A549 (cell line): ENCODE measurements around the gene PPP2R5C.

ENCODE experiments used
- ELK1 ChIP-seq: fragments of 150-350 bp; IDR thresholded peaks from 2 replicates; pipeline ENCODE4 v1.6.1; 2014; ENCODE audit warnings: low read depth, mild to moderate bottlenecking, low read length
- EP300 ChIP-seq, 2 experiments: fragments of >200 bp; sonication (Bioruptor Twin); formaldehyde crosslinking; IDR thresholded peaks; 2 replicates in 1 of 2; 3 replicates in 1 of 2; pipeline ENCODE4 v1.6.1; 2016 to 2017
- RCOR1 ChIP-seq: fragments of 150-350 bp; IDR thresholded peaks from 2 replicates; pipeline ENCODE4 v1.6.1; 2014; ENCODE audit warnings: antibody characterized with exemption, low read length, low read depth
- RFX5 ChIP-seq: fragments of 450-650 bp; IDR thresholded peaks from 2 replicates; pipeline ENCODE4 v1.7.1; 2014; ENCODE audit warnings: antibody characterized with exemption, mild to moderate bottlenecking, moderate library complexity
- TP53 ChIP-seq: fragments of 250-450 bp; sonication (Bioruptor Pico); IDR thresholded peaks from 2 replicates; pipeline ENCODE4 v1.5.0; 2021; ENCODE audit warnings: mild to moderate bottlenecking, moderate library complexity
- USF2 ChIP-seq: fragments of 450-650 bp; IDR thresholded peaks from 2 replicates; pipeline ENCODE4 v1.6.1; 2014; ENCODE audit warnings: antibody characterized with exemption
- TF ChIP-seq, protein P1 (sequence below): fragments of >200 bp; sonication (Bioruptor Twin); formaldehyde crosslinking; IDR thresholded peaks from 3 replicates; pipeline ENCODE4 v1.5.1; 2016

DNA sequence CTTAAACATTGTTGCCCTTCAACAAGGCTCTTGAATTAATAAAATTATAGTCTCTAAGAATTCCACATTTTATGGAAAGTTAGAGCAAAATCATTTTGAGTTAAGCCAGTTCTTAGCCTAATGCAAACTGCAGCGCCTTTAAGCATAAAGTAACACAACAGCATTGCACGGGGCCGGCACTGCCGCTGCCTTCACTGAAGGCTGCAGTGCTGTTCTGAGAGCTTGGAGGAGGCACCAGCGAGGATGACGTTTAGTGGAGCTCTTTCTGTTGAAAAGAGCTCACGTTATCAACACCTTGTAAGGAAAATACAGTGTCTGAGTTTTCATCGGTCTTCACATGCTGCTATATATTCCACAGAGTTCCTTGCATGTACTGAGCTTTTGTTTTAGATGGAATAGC is 164.6 kb downstream of the PPP2R5C start:
- no peak for TF ChIP-seq ELK1
- TF ChIP-seq, protein P1, sequence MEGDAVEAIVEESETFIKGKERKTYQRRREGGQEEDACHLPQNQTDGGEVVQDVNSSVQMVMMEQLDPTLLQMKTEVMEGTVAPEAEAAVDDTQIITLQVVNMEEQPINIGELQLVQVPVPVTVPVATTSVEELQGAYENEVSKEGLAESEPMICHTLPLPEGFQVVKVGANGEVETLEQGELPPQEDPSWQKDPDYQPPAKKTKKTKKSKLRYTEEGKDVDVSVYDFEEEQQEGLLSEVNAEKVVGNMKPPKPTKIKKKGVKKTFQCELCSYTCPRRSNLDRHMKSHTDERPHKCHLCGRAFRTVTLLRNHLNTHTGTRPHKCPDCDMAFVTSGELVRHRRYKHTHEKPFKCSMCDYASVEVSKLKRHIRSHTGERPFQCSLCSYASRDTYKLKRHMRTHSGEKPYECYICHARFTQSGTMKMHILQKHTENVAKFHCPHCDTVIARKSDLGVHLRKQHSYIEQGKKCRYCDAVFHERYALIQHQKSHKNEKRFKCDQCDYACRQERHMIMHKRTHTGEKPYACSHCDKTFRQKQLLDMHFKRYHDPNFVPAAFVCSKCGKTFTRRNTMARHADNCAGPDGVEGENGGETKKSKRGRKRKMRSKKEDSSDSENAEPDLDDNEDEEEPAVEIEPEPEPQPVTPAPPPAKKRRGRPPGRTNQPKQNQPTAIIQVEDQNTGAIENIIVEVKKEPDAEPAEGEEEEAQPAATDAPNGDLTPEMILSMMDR = no peak
- TF ChIP-seq RCOR1 = no peak
- TF ChIP-seq TP53 (CRISPR knock-in tag) = no peak
- no peak for TF ChIP-seq USF2
- TF ChIP-seq EP300 (IDR thresholded peaks at IDR 0.05) = no peak
- TF ChIP-seq RFX5 = no peak
